Measurements from ENCODE around the gene DRG2.

DNA sequence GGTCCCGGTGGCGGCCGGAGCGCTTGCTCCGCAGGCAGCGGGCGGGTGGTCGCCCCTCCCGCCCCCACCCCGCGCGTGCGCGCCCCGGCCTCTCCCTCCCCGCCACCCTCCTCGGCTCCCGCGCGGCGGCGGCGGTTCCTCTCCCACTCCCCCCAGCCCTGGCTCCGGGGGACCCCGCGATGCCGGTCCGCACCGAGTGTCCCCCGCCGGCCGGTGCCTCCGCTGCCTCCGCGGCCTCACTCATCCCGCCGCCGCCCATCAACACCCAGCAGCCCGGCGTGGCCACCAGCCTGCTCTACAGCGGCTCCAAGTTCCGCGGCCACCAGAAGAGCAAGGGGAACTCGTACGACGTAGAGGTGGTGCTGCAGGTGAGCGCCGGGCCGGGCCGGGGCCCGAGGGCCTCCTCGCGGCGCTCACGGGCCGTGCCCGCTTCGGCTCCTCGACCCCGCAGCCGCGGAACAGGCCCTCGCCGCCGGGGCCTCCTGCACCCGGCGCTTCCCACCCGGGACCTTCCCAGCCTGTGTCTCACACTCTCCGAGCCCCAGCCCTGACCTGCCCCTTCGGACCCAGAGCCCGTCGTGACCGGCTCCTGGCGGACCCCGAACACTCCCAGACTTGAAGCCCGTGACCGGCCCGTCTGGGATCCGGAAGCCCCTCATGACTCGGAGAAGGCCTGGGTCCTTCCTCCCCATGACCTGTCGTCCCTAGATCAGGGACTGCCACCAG is 48.0 kb upstream of the DRG2 start:
- no peak for TF ChIP-seq GATA2 (IDR thresholded peaks at IDR 0.05; ENCODE audit: low read depth, low read length)
- TF ChIP-seq GATA3 (IDR thresholded peaks at IDR 0.05; ENCODE audit: low read depth, low read length), result no peak
